Aorta (tissue), 5 donors: ENCODE data around the gene CEP85. TPM values are rescaled to one million over a fixed set of nuclear protein-coding genes. Genes with fewer than 3 reads are reported as not detected.

Experiments used
- ATAC-seq: fragments of 200-7000 bp; cut with Tn5 transposase; one replicate; pipeline ENCODE4 v1.9.1; 2022; ENCODE audit warnings: moderate library complexity; ENCODE audit not compliant: low FRiP score
- DNase-seq, 2 donors: peaks; one replicate each; pipeline ENCODE4 v3.0.0-alpha.2; 2020
- H3K27ac ChIP-seq, 2 donors: one replicate each; pipeline ENCODE4 v1.5.1; 2013; ENCODE audit warnings: low read length in 2 of 2, mild to moderate bottlenecking in 2 of 2, moderate library complexity in 2 of 2, control low read depth in 1 of 2, inconsistent platforms in 1 of 2, low read depth in 1 of 2
- H3K27me3 ChIP-seq, 2 donors: one replicate each; pipeline ENCODE4 v1.6.1; 2013; ENCODE audit warnings: control low read depth in 1 of 2, low read length in 1 of 2, mild to moderate bottlenecking in 1 of 2, moderate library complexity in 1 of 2; ENCODE audit not compliant: insufficient read depth in 2 of 2, control insufficient read depth in 1 of 2
- H3K36me3 ChIP-seq, 2 donors: one replicate each; pipeline ENCODE4 v1.6.1; 2013; ENCODE audit warnings: control low read depth in 1 of 2, low read length in 1 of 2, mild to moderate bottlenecking in 1 of 2; ENCODE audit not compliant: insufficient read depth in 2 of 2, control insufficient read depth in 1 of 2
- H3K4me1 ChIP-seq, 2 donors: one replicate each; pipeline ENCODE4 v1.6.1; 2013; ENCODE audit warnings: low read length in 2 of 2, control low read depth in 1 of 2, mild to moderate bottlenecking in 1 of 2, moderate library complexity in 1 of 2; ENCODE audit not compliant: insufficient read depth in 2 of 2, control insufficient read depth in 1 of 2
- H3K4me3 ChIP-seq, 2 donors: one replicate each; pipeline ENCODE4 v1.5.1; 2013; ENCODE audit warnings: low read length in 2 of 2, control low read depth in 1 of 2, mild to moderate bottlenecking in 1 of 2
- H3K9me3 ChIP-seq: one replicate; pipeline ENCODE4 v1.6.1; 2013; ENCODE audit warnings: mild to moderate bottlenecking, low read length; ENCODE audit not compliant: control insufficient read depth
- WGBS, 2 donors: extraction: QIAGEN DNeasy Blood & Tissue Kit; methylation state at CpG; one replicate each; pipeline ENCODE4 v1.1.7; 2013; 5-methylcytosine and 5-hydroxymethylcytosine counted together
- intact Hi-C, 2 donors: fragments of 100-400 bp; cut with DNase I; formaldehyde crosslinking; loops; one replicate each; pipeline versions ENCODE4 v1.14.2 to v1.15.0; 2022
- polyA plus RNA-seq, 2 donors: library from polyadenylated mRNA; stranded (reverse); fragments of 200-250 nt; gene quantifications; one replicate each; pipeline ENCODE4 v1.2.3, GENCODE V29; 2013
- total RNA-seq, 2 donors: library from RNA; stranded (reverse); fragmentation: NEBNext Ultra II Directional; extraction: Animal tissue kit (Norgen Biotek cat#: 25700); gene quantifications; one replicate each; pipeline ENCODE4 v1.2.1, GENCODE V29; 2021
- donor health status: healthy with polysubstance abuse.
- donor health status: Bipolar disorder and iron deficiency.
- donor health status: DM: no; HTN: no; CAD: no.
- donor health status: DM: no; HTN: no; CAD: no.
- donor health status: DM: yes; HTN: yes; CAD: no.

Gene CEP85
- total and polyA plus RNA-seq, 4 donors = 0.74 to 5.9 (median 2.4) TPM

GRCh38 chr1:26321315-26322041 is 87.5 kb downstream of the CEP85 start:
- DNase-seq (peak; percentile 95 to 97), ATAC-seq (peak; percentile 92)
- Histone ChIP-seq H3K9me3 (no peaks in the 10 kb centered on the region), H3K4me1 (no peaks in the 10 kb centered on the region), H3K27ac (no peak overlapping the region), H3K4me3 (no peak overlapping the region), H3K27me3 (no peaks in the 10 kb centered on the region), H3K36me3 (no peaks in the 10 kb centered on the region)
- intact Hi-C loops = loop anchor here (1.0 to 5.0 kb wide), 3 partner anchors 46 to 214 kb away; partner anchors contain the start of genes C1orf232 (in 1 of the 2) and ZNF593 (in 1 of the 2)
- 11 to 18% methylated on average over 16 of the region's 16 CpGs for WGBS, 2 donors

- no peak for ATAC-seq
- no peak for DNase-seq
- no peak overlapping the region for H3K27ac ChIP-seq
- no peaks in the 10 kb centered on the region for H3K27me3 ChIP-seq
- H3K4me3 ChIP-seq = no peak overlapping the region
- intact Hi-C loops = loop anchor here (1.0 to 5.0 kb wide), 2 partner anchors 47 to 215 kb away; no protein-coding TSS in a partner anchor
- H3K9me3 ChIP-seq = no peaks in the 10 kb centered on the region
- no peaks in the 10 kb centered on the region for H3K4me1 ChIP-seq
- WGBS, 2 donors = 69 to 75% methylated on average over 10 of the region's 10 CpGs
- no peaks in the 10 kb centered on the region for H3K36me3 ChIP-seq
Observed at GRCh38 chr1:26322042-26322331, 88.0 kb downstream of the CEP85 start.

- intact Hi-C loops = loop anchor here in 1 of 2 donors (5.0 kb wide), 1 partner anchor 216 kb away; no protein-coding TSS in a partner anchor
- H3K27me3 ChIP-seq = no peaks in the 10 kb centered on the region
- no peak for DNase-seq
- WGBS, 2 donors = 92 to 93% methylated on average over 2 of the region's 2 CpGs
- no peaks in the 10 kb centered on the region for H3K4me1 ChIP-seq
- ATAC-seq = no peak
- H3K36me3 ChIP-seq = no peaks in the 10 kb centered on the region
- H3K27ac ChIP-seq = no peak overlapping the region
- H3K4me3 ChIP-seq = no peak overlapping the region
- H3K9me3 ChIP-seq = no peaks in the 10 kb centered on the region
Observed at GRCh38 chr1:26323382-26323781, 89.4 kb downstream of the CEP85 start.

- Histone ChIP-seq H3K27ac (no peak overlapping the region), H3K9me3 (no peaks in the 10 kb centered on the region), H3K36me3 (no peaks in the 10 kb centered on the region), H3K4me1 (no peaks in the 10 kb centered on the region), H3K27me3 (no peaks in the 10 kb centered on the region), H3K4me3 (no peak overlapping the region)
- ATAC-seq (no peak), DNase-seq (no peak)
- intact Hi-C loops = loop anchor here in 1 of 2 donors (5.0 kb wide), 1 partner anchor 217 kb away; no protein-coding TSS in a partner anchor
- 69 to 71% methylated on average over 3 of the region's 3 CpGs for WGBS, 2 donors
Observed at GRCh38 chr1:26324550-26324949, 90.5 kb downstream of the CEP85 start.

- no peak for DNase-seq
- Histone ChIP-seq H3K4me3 (no peak overlapping the region), H3K27me3 (no peaks in the 10 kb centered on the region), H3K4me1 (no peaks in the 10 kb centered on the region), H3K36me3 (no peaks in the 10 kb centered on the region), H3K27ac (no peak overlapping the region), H3K9me3 (no peaks in the 10 kb centered on the region)
- ATAC-seq = no peak
- intact Hi-C loops = no loop called here
- 82% methylated on average over 8 of the region's 8 CpGs for WGBS, 2 donors
Observed at GRCh38 chr1:26327956-26328362, 94.0 kb downstream of the CEP85 start.

Other genes with a start within 250 kb of the CEP85 start
- gene PAFAH2, start 236.1 kb upstream of the CEP85 start, total RNA-seq = 1 to 10 TPM; 4.8 to 6.4 TPM
- 1 to 10 TPM; 3.7 to 4.9 TPM for gene PAFAH2, start 236.1 kb upstream of the CEP85 start, polyA plus RNA-seq
- 1 to 10 TPM in 1 of 2 donors, under 1 TPM in 1; 0.29 to 1.3 TPM for gene EXTL1, start 212.4 kb upstream of the CEP85 start, total RNA-seq
- gene EXTL1, start 212.4 kb upstream of the CEP85 start, polyA plus RNA-seq = under 1 TPM in 1 of 2 donors, not detected in 1; 0.33 TPM
- gene SLC30A2, start 188.1 kb upstream of the CEP85 start, total RNA-seq = not detected
- under 1 TPM in 1 of 2 donors, not detected in 1; 0.13 TPM for gene SLC30A2, start 188.1 kb upstream of the CEP85 start, polyA plus RNA-seq
- gene TRIM63, start 166.6 kb upstream of the CEP85 start, total RNA-seq = under 1 TPM; 0.19 to 0.24 TPM
- gene TRIM63, start 166.6 kb upstream of the CEP85 start, polyA plus RNA-seq = 1 to 10 TPM in 1 of 2 donors, under 1 TPM in 1; 0.36 to 1.5 TPM
- 1 to 10 TPM; 6.5 to 7.5 TPM for gene PDIK1L, start 122.4 kb upstream of the CEP85 start, total RNA-seq
- 1 to 10 TPM; 2.0 to 3.8 TPM for gene PDIK1L, start 122.4 kb upstream of the CEP85 start, polyA plus RNA-seq
- 10 to 100 TPM in 1 of 2 donors, 1 to 10 TPM in 1; 5.0 to 15.7 TPM for gene FAM110D, start 75.1 kb upstream of the CEP85 start, total RNA-seq
- 1 to 10 TPM in 1 of 2 donors, under 1 TPM in 1; 0.25 to 1.4 TPM for gene FAM110D, start 75.1 kb upstream of the CEP85 start, polyA plus RNA-seq
- gene C1orf232, start 65.2 kb upstream of the CEP85 start, total RNA-seq = not detected
- not detected for gene C1orf232, start 65.2 kb upstream of the CEP85 start, polyA plus RNA-seq
- gene ZNF593, start 64.3 kb upstream of the CEP85 start, total RNA-seq = 10 to 100 TPM; 13.4 to 18.3 TPM
- gene ZNF593, start 64.3 kb upstream of the CEP85 start, polyA plus RNA-seq = 10 to 100 TPM; 29.4 to 48.6 TPM
- not detected for gene ZNF593OS, start 62.4 kb upstream of the CEP85 start, total RNA-seq
- under 1 TPM in 1 of 2 donors, not detected in 1; 0.20 TPM for gene ZNF593OS, start 62.4 kb upstream of the CEP85 start, polyA plus RNA-seq
- 1 to 10 TPM; 1.5 to 1.7 TPM for gene CNKSR1, start 56.7 kb upstream of the CEP85 start, total RNA-seq
- 1 to 10 TPM; 2.3 to 4.9 TPM for gene CNKSR1, start 56.7 kb upstream of the CEP85 start, polyA plus RNA-seq
- gene CATSPER4, start 43.6 kb upstream of the CEP85 start, total RNA-seq = not detected
- gene CATSPER4, start 43.6 kb upstream of the CEP85 start, polyA plus RNA-seq = not detected
- 100 to 1,000 TPM; 160 to 252 TPM for gene SH3BGRL3, start 45.9 kb downstream of the CEP85 start, total RNA-seq
- gene SH3BGRL3, start 45.9 kb downstream of the CEP85 start, polyA plus RNA-seq = 100 to 1,000 TPM; 219 to 232 TPM
- 10 to 100 TPM; 14.6 to 33.9 TPM for gene UBXN11, start 72.4 kb downstream of the CEP85 start, total RNA-seq
- gene UBXN11, start 72.4 kb downstream of the CEP85 start, polyA plus RNA-seq = 10 to 100 TPM; 11.6 to 46.8 TPM
- 10 to 100 TPM; 12.0 to 14.7 TPM for gene CD52, start 83.8 kb downstream of the CEP85 start, total RNA-seq
- 10 to 100 TPM in 1 of 2 donors, 1 to 10 TPM in 1; 8.3 to 31.4 TPM for gene CD52, start 83.8 kb downstream of the CEP85 start, polyA plus RNA-seq
- under 1 TPM in 1 of 2 donors, not detected in 1; 0.27 TPM for gene CRYBG2, start 119.9 kb downstream of the CEP85 start, total RNA-seq
- 1 to 10 TPM in 1 of 2 donors, under 1 TPM in 1; 0.05 to 6.4 TPM for gene CRYBG2, start 119.9 kb downstream of the CEP85 start, polyA plus RNA-seq
- under 1 TPM; 0.24 to 0.65 TPM for gene ZNF683, start 138.6 kb downstream of the CEP85 start, total RNA-seq
- under 1 TPM in 1 of 2 donors, not detected in 1; 0.87 TPM for gene ZNF683, start 138.6 kb downstream of the CEP85 start, polyA plus RNA-seq
- gene LIN28A, start 176.6 kb downstream of the CEP85 start, total RNA-seq = not detected
- not detected for gene LIN28A, start 176.6 kb downstream of the CEP85 start, polyA plus RNA-seq
- gene DHDDS, start 198.1 kb downstream of the CEP85 start, total RNA-seq = 10 to 100 TPM; 42.3 to 46.4 TPM
- gene DHDDS, start 198.1 kb downstream of the CEP85 start, polyA plus RNA-seq = 10 to 100 TPM; 18.0 to 25.5 TPM
- 100 to 1,000 TPM; 153 to 171 TPM for gene HMGN2, start 238.2 kb downstream of the CEP85 start, total RNA-seq
- 100 to 1,000 TPM; 385 to 535 TPM for gene HMGN2, start 238.2 kb downstream of the CEP85 start, polyA plus RNA-seq